Iris pigment epithelial cell (primary cell): ENCODE results near the gene MMP15.
A peak's percentile ranks its signal among the peaks of the same experiment; 100 is the strongest.

Experiments
- DNase-seq: peaks from one replicate; pipeline ENCODE4 v3.0.0-alpha.2; 2011; ENCODE audit warnings: low read depth

Gene MMP15

DNA sequence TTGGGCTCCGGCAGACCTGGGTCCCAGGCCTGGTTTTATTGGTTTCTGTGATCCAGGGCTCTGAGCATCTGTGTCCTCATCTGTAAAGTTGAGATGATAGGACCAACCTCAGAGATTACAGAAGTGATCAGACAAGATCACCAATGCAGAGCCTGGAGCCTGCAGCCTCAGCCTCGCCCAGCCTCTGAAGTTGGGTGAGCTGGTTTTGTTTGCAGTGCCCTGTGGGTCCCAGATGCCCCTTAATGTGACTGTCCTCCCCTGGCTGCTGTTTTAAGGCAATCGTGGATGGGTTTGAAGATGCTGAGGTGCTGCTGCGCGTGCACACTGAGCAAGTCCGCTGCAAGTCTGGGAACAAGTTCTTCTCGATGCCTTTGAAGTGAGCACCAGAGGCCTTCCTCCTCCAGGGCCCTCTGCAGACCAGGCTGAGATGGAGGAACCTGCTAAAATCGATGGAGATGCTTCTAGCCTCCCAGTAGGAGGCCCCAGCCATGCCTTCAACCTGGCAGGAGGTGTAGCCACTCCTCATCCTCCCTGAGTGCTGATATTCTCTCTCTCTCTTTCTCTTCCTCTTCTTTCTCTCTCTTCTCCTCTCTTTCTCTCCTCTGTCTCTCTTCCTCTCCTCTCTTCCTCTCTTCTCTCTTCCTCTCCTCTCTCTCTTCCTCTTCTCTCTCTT lies 5.6 kb upstream of the MMP15 start:
- DNase-seq = no peak

DNA sequence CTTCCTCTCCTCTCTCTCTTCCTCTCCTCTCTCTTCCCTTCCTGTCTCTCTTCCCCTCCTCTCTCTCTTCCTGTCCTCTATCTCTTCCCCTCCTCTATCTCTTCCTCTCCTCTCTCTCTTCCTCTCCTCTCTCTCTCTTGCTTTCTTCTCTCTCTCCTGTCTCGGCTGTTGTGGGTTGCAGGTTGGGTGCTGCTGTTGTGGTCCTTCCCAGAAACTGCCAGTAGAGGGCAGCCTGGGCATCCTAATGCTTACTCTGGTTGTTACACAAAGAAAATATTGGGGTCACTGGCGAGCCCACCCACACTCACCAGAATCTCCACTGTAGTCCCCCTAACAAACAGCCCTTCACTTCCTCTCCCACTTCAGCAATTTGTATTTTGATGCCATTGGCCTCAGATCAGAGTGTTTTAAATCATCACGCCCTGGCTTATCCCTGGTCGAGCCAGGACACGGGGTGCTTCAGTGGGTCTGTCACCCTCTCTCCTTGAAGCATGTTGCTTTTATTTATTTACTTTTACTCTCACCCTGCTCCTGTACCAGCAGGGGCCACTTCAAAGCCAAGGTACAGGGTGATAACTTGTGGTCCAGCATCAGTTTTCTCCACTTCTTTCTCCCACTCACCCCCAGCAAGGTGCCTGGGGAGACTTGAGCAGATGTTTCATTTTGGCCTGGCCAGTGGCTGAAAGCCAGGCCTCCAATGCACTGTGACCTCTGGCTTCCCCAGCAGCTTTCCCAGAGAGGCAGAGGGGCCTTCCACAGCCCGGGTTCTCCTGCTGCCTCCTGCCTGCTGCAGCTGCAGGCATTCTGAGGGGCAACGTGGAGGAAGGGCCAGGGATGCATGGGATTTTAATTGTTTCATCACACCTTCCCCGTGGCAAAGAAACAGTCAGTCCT lies 4.7 kb upstream of the MMP15 start:
- peak; percentile 48 for DNase-seq

DNA sequence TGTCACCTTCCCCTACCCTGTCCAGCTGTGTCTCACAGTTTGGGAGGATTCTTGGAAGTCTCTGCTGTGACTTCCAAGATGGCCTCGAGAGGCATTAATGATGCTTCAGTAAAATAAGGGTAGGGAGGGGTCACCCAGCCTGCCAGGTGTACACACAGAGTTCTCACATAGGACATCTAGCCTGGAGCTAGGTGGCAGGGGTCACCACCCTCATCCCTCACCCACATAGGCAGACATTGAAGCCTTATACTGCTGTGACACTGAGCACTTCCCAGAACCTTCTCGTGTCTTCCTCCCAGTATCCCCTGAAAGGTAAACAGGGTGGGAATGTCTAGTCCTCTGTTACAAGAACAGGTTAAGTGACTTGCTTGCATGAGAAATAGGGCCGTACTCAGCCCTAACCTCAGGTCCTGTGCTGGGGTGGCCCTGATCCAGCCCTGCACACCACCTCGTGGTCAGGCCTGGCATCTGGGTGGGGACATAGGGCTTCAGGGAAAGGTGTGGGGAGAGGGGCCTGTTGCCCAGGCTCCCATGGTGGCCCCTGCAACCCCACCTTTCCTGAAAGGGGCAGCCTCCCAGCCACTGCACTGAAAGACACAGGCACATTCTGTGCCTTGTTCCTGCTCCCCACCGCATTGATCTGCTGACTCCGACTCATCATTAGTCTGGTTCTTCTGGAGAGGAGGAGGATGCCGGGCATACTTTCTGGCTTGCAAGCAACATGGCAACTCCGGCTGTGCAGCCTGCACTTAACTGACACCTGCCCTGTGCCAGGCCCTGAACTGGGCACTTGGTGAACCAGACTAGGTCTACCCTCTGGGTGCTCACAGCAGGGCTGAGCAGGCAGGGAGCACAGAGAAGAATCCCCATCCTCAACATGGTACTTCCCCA lies 3.6 kb upstream of the MMP15 start:
- DNase-seq = peak; percentile 67

DNA sequence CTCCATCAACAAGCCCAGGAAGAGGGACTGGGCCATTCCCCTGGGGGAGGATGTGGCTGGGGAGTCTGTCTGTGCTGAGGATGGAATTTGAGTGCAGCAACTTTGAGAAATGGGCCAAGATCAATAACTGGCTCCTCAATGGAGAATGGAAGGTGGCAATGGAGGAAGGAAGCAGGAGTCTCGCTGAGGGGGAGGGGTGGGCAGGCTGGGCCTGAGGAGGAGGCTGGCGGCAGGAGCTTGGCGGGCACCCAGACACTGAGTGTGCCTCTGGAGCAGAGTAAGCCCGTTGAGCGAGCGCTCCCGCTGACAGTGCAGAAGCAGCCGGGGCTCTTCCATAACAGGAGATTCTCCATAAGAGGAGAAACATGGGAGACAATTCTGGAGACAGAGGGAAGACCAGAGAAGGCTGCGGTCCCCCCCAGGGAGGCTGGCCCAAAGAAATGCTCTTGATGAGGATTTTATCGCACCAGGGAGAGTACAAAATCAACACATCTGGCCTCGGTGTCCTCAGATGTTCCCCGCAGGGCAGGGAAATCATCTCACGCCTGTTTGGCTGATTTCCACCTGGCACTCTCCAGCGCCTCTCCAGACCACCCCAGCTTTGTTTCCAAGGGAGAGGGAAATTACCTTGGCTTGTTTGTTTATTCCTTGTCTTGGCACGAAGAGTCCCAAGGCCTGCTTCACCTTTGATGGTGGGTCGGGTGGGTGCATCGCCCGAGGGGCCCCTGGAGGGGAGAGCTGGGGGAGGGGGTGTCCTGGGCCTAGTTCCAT lies 2.8 kb upstream of the MMP15 start:
- peak; percentile 65 for DNase-seq

DNA sequence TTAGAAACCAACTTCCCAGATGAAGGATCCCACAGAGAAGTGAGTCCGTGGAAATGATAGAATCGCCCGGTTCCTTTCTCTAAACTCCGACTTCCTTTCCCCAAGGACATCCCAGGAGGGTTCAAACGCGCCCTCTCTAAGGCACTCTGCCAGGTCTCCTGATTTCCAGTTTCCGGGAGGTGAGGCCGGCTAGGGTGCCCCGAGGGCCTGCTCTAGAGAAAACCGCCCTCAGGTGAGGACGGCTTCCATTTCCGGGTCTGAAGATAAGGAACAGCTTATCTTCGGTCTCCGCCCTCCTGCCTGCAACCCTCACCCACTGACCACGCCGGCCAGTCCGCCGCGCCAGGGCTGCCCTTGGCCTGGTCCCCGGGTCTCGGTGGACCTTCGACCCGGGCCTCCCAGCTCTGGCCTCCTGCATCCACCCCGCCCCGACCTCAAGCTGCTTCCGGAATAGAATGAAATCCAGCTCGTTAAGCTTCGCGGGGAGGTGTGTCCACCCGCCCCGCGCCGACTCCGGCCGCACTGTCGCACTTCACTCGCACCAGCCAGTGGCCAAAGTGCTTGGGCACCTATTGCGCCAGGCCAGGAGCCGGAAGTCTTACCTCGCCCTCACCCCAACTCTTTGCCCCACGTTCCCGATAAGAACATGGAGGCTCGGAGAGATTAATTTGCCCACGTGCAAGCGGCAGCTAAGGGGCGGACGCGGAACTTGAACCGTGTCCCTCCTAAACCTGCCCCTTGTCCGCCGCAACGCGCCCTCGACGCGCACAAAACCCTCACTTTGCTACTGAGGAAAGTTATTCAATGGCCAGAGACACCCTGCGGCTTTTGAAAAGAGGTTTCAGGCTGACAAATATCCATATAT lies 836 bp upstream of the MMP15 start:
- DNase-seq = peak; percentile 25

DNA sequence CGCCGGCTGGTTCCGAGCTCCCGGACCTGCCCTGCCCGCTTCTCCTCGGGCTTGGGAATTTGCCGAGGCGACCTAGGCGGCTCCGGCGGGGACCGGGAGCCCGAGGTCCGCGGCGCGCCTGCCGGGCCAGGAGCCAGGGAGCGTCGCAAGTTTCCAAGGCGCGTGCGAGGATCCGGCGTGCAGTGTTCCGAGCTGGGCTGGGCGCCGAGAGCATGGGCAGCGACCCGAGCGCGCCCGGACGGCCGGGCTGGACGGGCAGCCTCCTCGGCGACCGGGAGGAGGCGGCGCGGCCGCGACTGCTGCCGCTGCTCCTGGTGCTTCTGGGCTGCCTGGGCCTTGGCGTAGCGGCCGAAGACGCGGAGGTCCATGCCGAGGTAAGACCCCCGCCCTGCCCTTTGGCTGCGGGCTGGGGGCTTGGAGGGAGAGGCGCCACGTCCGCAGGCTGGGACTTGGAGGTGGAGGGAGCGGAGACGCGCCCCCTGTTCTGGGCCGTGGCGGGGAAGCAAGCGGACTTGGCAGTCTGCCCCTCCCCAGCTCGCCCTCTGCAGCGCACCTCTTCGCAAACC lies 668 bp downstream of the MMP15 start:
- peak; percentile 52 for DNase-seq

DNA sequence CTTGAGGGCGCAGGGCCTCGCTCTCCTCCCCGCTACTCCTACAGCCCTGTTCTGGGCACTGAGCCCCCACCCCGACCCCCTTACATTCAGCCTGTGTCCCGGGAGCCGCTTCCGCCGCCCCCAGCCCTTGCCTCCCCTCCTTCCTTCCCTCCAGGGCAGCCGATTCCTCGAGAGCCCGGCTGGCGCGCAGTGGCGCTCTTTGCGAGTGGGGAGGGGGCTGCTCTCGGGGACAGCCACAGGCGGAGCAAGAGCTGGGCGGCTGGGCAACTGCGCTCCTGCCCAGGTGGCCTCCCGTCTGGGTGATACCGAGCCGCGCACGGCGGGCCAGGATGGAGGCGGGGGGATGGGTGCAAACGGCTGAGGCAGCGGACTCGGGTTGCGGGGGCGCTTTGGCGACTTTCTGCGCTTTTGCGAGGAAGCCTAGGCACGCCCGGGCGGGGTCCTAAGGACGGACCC lies 1.2 kb downstream of the MMP15 start:
- peak; percentile 3 for DNase-seq

DNA sequence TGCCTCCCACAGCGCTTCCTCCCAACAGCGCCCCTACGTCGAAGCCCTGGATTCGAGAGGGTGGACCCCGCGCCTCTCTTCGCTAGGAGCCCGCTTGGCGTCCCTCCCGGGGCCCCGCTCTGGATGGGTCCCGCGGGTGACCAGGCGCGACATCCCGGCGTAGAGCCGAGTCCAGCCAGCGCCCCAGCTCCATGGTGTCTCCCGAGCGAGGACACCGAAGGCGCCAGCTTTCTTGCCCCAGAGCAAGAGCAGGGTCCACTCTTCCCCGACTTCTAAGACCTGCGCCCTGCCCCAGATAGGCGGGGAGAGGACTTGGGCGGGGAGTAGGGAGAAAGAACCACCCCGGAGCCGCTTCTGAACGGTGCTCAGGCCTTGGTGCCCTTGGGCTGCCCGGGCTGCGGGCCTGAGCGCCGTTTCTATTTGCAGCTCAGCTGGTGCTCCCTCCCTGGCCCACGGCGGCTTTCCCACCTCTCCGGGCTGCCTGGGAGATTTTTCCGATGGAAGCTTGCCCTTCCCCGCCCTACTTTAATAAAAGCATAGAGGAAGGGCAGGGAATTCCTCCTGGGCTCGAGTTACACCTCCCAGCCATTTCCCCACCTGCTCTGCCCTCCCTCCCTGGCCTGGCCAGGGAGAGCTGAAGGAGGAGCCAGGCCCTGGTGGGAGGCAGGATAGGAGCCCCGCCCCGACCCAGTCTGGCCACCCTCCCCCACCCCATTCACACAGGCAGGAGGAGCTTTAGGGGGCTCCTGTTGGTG lies 1.8 kb downstream of the MMP15 start:
- DNase-seq = peak; percentile 54

DNA sequence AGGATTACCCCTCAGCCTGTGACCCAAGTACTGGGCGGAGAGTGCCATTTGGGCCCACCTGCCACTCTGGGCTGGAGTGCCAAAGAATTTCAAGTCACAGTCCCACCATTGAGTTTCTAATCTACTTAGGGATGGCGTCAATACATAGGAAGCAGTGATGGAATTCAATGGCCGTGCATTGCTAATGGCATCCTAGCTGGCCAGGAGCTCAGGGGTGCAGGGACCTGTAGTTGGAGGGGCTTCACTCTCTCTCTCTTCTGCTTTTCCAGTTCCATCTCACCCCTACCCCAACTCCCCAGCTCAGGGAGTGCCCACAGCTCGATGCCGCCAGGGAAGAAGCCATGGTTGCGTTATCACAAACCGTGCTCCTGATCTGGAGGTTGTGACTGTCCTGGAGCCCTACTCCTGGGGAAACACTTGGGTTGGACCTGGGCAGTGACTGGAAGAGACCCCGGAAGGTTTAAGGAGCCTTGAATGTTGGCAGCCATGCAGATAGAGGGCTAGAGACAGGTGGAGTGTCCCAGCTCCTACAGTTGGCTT lies 2.4 kb downstream of the MMP15 start:
- DNase-seq = no peak

DNA sequence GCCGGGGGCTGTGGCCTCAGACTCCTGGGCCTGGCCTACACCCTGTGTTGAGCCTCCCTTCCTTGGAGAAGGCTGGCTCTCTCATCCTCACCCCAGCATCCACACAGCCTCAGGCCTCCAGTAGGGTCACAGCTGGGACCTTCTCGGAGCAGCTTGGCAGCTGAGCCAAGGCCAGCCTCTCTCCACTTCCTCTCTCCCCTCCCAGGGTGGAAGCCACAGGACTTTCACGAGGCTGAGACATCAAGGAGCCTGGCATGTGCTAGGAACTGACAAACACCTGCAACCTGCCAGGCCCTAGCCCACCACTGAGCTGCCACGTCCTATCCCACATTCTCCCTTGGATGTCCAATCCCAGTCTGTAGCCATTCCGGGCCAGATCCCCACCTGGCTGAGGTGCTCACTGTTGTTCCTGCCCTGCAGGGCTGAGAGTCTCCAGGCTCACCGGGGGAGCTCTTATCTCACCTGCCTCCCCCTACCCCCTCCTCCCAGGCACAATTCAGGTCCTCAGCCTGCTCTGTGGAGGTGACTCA lies 3.1 kb downstream of the MMP15 start:
- DNase-seq = no peak

DNA sequence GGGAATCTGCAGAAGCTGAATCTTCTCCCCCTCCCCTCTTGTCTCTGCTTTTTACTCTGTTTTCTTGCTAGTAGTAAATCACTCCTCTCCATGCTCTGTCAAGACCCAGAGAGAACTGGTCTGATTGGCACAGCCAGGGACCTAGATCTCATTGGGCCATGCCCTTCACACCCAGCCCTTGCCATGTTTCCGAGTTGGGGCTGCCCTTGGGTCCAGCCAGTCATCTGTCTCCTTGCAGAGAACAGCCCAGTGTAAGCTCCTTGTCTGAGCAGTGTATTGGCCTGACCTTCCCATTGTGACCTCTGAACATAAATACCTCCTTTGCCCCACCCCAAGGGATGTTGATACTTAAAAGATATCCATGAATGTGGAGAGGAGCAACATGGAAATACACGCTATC lies 3.9 kb downstream of the MMP15 start:
- no peak for DNase-seq

DNA sequence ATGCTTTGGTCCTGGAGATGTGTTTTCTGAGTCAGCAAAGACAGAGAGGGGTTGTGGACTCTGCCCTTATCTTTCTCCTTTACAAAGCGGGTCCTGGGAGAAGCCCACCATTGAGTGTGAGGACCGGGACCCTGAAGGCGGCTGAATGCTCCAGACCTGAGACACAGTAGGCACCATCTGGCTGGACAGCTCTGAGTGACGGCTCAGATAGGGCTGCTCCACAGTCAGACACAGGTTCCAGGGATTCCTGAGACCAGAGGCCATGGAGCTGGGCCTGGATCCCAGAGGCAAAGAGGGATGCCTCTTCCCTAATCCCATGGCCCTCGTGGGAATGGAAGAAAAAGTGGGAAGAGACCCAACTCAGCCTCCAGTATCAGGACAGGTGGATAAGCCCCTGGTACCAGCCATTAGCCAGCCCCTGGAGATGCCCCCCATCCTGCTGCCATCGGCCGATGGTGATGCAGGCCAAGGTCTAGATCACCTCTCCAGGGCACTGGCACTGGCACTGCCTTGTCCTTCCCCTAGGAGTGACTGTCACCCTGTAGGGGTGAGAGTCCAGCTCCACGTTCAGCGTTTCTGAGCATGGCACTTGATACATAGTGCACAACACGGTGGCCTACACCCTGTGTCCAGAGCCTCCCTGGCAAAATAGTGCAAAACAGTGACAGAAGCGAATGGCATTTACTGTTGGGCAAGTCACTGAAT lies 4.7 kb downstream of the MMP15 start:
- no peak for DNase-seq

DNA sequence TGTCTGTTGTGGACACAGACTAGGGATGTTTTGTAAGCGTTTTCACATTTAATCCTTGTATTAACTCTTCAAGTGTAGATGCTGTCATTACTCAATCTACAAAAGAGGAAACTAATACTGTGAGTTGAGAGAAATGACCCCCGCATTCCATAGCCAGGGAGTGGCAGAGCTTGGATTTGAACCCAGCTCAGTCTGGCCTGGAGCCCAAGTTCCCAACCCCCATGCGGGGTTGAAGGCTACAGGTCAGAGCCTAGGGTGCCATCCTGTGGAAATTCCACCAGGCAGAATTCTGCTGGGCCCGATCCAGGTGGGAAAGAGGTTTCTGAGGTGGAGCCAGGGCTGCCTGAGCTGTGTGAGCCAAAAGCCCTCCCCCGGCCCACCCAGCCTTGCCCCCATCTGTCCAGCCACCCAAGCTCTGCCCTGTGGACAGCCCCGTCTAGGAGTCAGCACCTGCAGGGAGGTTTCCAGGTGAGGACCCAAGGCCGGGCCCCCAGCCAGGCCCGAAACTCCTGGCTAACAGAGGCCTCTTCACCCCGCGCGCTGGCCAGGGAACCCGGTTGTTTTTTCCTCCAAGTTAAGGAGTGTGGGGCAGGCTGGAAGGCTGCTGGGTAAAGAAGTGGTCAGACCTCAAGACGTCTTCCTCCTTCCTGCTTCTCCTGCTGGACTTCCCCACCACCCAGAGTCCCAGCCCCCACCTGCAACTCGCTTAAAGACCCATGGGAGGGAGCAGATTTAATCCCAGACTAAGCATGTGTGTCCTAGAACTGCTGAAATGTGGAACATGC lies 5.7 kb downstream of the MMP15 start:
- DNase-seq = no peak

DNA sequence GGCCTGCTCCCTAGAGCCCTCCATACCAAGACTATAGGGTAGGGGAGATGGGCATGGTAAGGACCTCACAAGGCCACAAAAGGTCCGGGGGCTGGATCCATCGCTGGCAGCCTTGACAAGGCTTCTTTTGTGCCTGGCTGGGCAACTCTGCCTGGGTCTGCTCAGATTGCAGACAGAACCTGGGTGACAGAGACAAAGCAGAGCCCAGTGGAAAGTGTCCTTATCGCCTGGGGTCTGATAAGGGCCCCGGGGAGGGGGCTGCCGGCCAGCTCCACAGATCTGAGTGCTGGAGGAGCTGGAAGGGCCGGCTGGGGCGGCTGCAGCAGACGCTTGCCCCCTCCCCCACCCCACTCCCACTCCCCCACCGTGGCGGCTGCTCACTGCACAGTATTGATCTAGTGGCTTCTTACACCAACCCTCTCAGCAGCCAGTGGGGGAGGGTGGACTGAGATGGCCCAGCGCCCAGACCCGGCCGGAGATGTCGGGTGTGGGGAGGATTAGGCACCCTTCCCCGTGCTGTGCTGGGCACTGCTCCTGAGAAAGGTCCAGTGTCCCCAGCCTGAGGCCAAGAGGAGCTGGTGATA lies 7.2 kb downstream of the MMP15 start:
- peak; percentile 9 for DNase-seq

DNA sequence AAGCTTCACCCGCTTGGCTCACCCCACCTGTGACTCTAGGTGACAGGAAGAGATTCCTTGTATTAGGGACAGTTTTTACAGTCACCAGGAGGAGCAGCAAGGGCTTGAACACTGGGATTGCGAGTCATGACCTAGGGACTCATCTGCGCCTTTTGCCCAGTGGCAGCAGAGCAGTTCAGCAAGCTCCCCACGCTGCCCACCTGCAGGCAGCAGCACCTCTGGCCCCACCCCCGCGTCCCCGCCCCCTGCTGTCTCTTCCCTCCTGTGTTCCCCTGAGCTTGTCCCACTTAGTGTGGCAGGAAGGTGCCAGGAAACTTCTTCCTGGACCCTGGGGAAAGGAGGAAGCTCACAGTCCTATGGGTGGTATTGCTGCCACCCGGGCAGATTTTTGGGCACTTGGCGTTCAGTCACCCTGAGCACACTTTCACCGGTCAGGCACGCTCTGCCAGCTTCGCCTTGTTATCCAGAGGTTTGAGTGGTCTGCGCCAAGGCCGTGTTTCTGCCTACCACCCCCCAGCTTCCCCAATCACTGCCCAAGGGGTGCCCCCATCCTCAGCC lies 8.7 kb downstream of the MMP15 start:
- no peak for DNase-seq

DNA sequence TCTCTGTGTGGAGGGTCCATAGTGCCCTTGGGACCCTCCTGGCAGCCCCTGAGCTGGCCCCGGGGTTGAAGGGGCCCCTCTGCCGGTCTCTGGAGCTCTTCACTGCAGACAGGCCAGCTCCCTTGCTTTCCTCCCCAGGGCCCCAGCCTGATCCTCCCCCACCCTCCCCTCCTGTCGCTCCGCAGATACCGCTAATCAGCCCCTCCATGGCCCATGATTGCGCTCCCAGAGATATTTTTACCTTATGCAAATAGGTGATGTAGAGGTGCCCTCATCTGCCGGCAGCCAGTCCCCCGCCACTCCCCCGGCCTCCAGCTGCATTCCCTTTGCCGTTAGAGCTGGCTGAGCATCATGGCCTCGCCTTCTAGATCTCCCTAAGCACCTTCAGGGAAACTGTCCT lies 9.2 kb downstream of the MMP15 start:
- no peak for DNase-seq
